K562 (cell line): ENCODE data around the gene CCDC160. TPM values are rescaled to one million over a fixed set of nuclear protein-coding genes. Genes with fewer than 3 reads are reported as not detected.

ENCODE experiments used
- polyA plus RNA-seq, 8 experiments: library from polyadenylated mRNA; depleted of rRNA in 4 of 8; stranded (reverse) in 5 of 8; unstranded in 3 of 8; fragments of >200 nt; fragmentation: Nextera tagmentation in 2 of 8; fragmentation: Illumina TruSeq in 1 of 8; extraction: Ambion mirVana in 2 of 8; extraction: Trizol in 1 of 8; gene quantifications; 2 replicates each; pipeline versions ENCODE4 v1.2.1 to v1.2.3, GENCODE V29; 2011 to 2014; ENCODE audit warnings: inconsistent platforms in 1 of 8, missing spikeins in 1 of 8
- total RNA-seq, 7 experiments: library from RNA; depleted of rRNA in 6 of 7; stranded (reverse); fragments of >200 nt in 6 of 7; fragmentation: Illumina TruSeq in 2 of 7; extraction: Trizol in 2 of 7; gene quantifications; 2 replicates each; pipeline versions ENCODE4 v1.2.1 to v1.2.3, GENCODE V29; 2011 to 2021; ENCODE audit warnings: low replicate concordance in 1 of 7

The CCDC160 gene
- total and polyA plus RNA-seq, 9 of the 15 experiments (the other 6 are each of a cell fraction or from before 2014, with no cell fraction given), result not detected

Other genes with a start within 250 kb of the CCDC160 start
- 32.6 and 36.0 TPM in 2 replicates for gene PHF6, start 136.1 kb downstream of the CCDC160 start, total RNA-seq (2014; rRNA removed)
- 47.7 and 54.4 TPM in 2 replicates for gene PHF6, start 136.1 kb downstream of the CCDC160 start, total RNA-seq (2014; rRNA removed; fragmentation: Illumina TruSeq; extraction: Trizol)
- gene PHF6, start 136.1 kb downstream of the CCDC160 start, total RNA-seq (2015; rRNA removed; fragmentation: Illumina TruSeq; extraction: Trizol), result 38.9 and 41.8 TPM in 2 replicates
- 57.6 and 62.2 TPM in 2 replicates for gene PHF6, start 136.1 kb downstream of the CCDC160 start, total RNA-seq (2021)
- 37.0 and 48.7 TPM in 2 replicates for gene PHF6, start 136.1 kb downstream of the CCDC160 start, polyA plus RNA-seq (2011; rRNA removed)
- gene PHF6, start 136.1 kb downstream of the CCDC160 start, polyA plus RNA-seq (2014; fragmentation: Illumina TruSeq; extraction: Trizol), result 48.1 and 62.2 TPM in 2 replicates
- gene PHF6, start 136.1 kb downstream of the CCDC160 start, polyA plus RNA-seq (2014; fragmentation: Nextera tagmentation; extraction: Ambion mirVana), result 10 to 100 TPM; 41.2 to 54.8 TPM
- 33.6 and 42.2 TPM in 2 replicates for gene PHF6, start 136.1 kb downstream of the CCDC160 start, polyA plus RNA-seq (2014; rRNA removed)
- 24.4 and 28.6 TPM in 2 replicates for gene HPRT1, start 223.0 kb downstream of the CCDC160 start, total RNA-seq (2014; rRNA removed)
- gene HPRT1, start 223.0 kb downstream of the CCDC160 start, total RNA-seq (2014; rRNA removed; fragmentation: Illumina TruSeq; extraction: Trizol), result 56.4 and 64.8 TPM in 2 replicates
- gene HPRT1, start 223.0 kb downstream of the CCDC160 start, total RNA-seq (2015; rRNA removed; fragmentation: Illumina TruSeq; extraction: Trizol), result 39.3 and 39.5 TPM in 2 replicates
- gene HPRT1, start 223.0 kb downstream of the CCDC160 start, total RNA-seq (2021), result 96.8 and 98.0 TPM in 2 replicates
- gene HPRT1, start 223.0 kb downstream of the CCDC160 start, polyA plus RNA-seq (2011; rRNA removed), result 71.5 and 104 TPM in 2 replicates
- 154 and 158 TPM in 2 replicates for gene HPRT1, start 223.0 kb downstream of the CCDC160 start, polyA plus RNA-seq (2014; fragmentation: Illumina TruSeq; extraction: Trizol)
- gene HPRT1, start 223.0 kb downstream of the CCDC160 start, polyA plus RNA-seq (2014; fragmentation: Nextera tagmentation; extraction: Ambion mirVana), result 100 to 1,000 TPM; 120 to 121 TPM
- gene HPRT1, start 223.0 kb downstream of the CCDC160 start, polyA plus RNA-seq (2014; rRNA removed), result 100 and 106 TPM in 2 replicates